WTC11 (cell line): ENCODE results near the gene FUT6.

Experiments
- CTCF ChIP-seq: fragments of 200-600 bp; IDR thresholded peaks from 2 replicates; pipeline ENCODE4 v1.8.0; 2022; ENCODE audit warnings: antibody characterized with exemption
- GABPB1 ChIP-seq: sonication (generic); formaldehyde crosslinking; IDR thresholded peaks from 2 replicates; pipeline ENCODE4 v1.8.1; 2023; ENCODE audit warnings: mild to moderate bottlenecking, missing genetic modification reagents
- MAX ChIP-seq: sonication (generic); formaldehyde crosslinking; IDR thresholded peaks from 2 replicates; pipeline ENCODE4 v1.8.0; 2022; ENCODE audit warnings: mild to moderate bottlenecking, missing genetic modification reagents
- SP1 ChIP-seq: sonication (generic); formaldehyde crosslinking; conservative IDR thresholded peaks from 2 replicates; pipeline ENCODE4 v1.8.1; 2022; ENCODE audit warnings: missing genetic modification reagents

GRCh38 chr19:5798244-5798643 is 41.3 kb downstream of the FUT6 start:
- TF ChIP-seq SP1 (CRISPR knock-in tag) = no peak
- TF ChIP-seq GABPB1 (CRISPR knock-in tag) = no peak
- no peak for TF ChIP-seq MAX (CRISPR knock-in tag)
- no peak for TF ChIP-seq CTCF
